ENCODE data around the gene LOXHD1.

LOXHD1 gene

DNA sequence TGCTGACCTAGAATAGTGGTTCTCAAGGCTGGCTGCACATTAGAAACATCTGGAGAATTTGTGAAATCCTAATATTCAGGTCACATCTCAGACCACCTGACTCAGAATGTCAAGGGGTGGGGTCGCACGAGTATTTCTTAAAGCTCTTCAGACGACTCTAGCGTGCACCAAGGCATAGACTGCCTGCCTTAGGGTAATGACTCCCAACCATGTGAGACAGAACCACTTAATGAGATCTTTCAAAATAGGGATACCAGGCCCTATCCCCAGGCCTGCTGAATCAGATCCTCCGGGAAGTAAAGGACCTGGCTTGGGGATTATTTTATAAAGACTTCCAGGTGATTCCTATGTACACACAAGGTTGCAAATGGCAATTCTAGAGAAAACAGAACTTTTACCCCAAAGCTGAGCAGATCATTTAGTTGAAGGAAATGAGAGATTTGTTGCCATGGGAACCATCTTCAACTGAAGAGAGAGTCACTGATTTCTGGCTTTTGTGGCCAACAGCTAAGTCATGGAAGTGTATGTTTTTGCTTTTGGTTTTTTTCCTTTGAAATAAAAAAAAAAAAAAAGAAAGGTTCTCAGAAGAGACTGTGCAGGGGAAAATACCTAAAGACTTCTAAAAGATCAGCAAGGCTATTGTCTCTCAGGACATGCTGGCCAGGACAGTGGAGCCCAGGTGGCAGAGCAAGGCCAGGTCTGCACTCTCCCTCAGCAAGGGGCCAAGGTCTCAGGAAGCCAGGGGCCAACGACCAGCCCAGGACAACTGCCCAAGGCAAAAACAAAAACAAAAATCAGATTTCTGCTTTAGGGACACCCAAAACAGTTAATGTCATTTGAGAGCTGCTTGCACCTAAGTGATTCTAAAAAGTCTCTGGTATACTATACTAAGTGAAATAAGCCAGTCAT is 15.3 kb upstream of the LOXHD1 start:
- no peak for DNase-seq

DNA sequence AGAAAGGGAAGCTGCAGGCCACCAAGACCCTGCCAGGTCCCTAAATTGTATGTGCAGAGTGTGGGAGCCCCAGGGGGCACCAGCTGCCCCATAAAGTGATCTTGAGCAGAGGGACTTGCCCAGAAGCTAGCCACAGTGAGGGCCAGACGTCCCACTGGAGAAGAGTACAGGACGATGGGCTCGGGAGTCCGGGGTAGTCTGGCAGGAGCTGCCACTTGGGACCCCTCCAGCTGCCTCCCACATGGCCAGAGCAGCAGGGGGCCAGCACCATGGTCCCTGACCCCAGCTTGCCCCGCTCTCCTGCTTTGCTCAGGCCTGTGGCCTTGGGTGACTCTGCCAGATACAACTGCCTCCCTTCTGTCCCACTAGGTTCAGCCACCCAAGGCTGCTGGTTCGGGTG is 11.7 kb upstream of the LOXHD1 start:
- no peak for DNase-seq

- no peak for DNase-seq
Measured at GRCh38 chr18:46668135-46668534, 11.1 kb upstream of the LOXHD1 start.

- DNase-seq: no peak
Measured at GRCh38 chr18:46663539-46663938, 6.5 kb upstream of the LOXHD1 start.

DNA sequence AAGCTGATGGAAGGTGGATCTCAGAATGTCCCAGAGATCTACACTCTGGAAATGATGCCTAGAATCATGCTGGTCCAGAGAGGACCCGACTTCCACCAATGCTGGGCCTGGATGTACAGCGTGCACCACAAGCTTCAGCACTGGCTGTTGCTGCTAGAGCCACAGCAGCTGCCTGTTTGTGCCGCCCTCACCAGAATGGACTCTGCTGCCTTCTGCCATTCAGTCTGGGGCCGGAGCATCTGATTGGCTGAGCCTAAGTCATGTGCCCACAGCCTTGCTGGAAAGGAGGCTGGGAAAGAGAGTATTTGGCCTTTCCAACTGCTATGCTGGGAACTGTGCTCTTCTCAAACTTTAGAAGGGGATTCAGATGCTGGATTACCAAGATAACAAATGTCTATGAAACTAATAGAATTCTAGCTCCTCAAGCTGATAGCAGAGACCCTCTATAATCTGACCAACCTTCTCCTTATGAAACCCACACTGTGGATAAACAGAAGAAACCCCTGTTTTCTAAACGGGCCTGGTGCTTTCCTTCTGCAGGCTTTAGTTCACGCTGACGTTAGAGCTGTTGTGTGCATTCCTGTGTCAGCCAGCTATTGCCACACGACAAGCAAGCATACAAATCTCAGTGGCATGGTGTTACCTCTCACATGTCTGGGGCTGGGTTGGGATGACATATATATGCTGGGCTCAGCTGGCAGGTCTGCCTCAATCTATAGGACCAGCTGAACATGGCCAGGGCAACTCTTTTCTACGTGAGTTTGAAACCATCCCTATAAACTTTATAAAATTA is 4.1 kb upstream of the LOXHD1 start:
- DNase-seq: no peak

DNA sequence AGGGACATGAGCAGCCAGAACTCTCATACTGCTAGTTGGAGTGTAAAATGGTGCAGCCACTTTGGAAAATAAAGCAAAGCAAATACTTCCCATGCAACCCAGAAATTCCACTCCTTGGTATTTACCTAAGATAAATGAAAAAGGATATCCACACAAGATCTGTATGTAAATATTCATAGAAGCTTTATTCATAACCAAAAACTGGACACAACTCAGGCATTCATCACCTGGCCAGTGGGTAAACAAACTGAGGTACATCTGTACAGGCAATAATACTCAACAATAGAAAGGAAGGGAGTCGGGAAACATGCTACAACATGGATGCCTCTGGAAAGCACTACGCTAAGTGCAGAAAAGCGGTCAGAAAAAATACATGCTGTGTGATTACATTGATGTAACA is 2.5 kb upstream of the LOXHD1 start:
- DNase-seq: no peak

GRCh38 chr18:46656326-46657114 is 500 bp downstream of the LOXHD1 start:
- DNase-seq: no peak

GRCh38 chr18:46652372-46652771 is 4.6 kb downstream of the LOXHD1 start:
- DNase-seq: no peak

GRCh38 chr18:46650681-46651080 is 6.3 kb downstream of the LOXHD1 start:
- DNase-seq: peak; percentile 42

DNA sequence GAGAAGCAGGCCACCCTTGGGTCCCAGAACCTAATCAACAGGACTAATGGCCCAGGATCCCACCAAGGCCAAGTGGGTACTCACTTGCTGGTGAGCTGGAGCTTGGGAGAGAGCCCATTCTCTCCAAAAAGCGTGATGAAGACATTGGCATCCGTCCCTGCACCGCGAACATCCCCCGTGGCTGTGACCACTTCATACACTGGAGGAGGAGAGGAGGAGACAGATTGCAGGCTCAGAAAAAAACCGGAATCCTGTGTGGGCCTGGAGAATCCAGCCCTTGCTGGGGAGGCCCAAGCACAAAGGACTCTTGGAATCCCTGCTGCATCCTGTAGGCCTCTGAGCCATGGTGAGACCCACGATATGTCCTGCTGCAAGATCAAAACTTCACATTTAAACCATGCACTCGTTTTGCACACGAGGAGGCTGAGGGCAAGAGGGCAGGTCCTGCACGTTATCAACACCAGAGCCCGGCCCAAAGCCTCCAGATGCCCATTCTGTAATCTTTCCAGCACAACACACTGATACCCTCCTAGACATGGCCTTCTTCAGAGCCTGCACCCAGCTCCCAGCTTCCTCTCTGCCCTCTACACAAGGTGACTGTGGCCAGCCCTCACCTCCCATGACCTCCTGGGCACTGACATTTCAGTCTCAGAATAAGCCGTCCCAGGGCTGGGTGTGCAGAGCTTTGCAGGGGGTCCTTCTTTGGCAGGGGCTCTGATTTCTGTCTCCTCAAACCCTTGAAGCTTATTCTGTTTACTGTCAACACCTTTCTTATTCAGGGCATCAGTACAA is 7.8 kb downstream of the LOXHD1 start:
- no peak for DNase-seq

DNA sequence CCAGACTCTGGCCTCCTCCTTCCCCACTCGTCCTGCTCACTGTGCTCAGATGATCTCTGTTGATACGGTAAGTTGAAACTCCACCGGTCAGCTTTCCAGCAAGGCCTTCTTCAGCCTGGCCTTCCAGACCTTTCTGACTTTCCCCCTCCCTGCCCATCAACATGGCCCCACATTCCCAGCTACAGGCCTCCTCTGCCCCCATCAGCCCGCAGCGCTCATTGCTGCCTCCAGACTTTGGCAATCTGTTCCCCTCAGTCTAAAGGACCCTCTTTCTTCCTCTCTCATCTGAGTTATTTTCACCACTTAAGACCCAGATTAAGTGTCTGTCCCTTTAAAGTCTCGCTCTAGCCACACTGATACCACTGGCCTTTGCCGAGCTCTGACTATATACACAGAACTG is 10.6 kb downstream of the LOXHD1 start:
- DNase-seq: no peak

- DNase-seq: no peak
Measured at GRCh38 chr18:46642561-46642960, 14.5 kb downstream of the LOXHD1 start.

DNA sequence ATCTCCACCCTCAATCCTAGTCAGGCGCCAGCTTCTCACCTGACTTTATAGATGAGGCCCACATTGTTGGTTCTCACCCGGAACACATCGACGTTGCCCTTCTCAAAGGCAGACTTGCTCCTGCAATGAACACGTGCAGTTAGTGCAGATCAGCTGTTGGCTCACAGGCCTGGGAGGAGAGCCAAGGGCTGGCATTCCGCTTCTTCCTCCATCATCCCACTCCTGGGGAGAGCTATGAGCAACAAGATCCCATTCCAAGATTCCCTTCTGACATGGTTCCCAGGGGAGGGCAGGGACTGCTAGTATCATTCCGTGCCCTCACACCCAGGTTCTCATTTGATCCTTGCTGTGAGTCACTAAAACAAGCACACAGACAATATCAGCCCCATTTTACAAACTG is 15.1 kb downstream of the LOXHD1 start:
- no peak for DNase-seq

DNA sequence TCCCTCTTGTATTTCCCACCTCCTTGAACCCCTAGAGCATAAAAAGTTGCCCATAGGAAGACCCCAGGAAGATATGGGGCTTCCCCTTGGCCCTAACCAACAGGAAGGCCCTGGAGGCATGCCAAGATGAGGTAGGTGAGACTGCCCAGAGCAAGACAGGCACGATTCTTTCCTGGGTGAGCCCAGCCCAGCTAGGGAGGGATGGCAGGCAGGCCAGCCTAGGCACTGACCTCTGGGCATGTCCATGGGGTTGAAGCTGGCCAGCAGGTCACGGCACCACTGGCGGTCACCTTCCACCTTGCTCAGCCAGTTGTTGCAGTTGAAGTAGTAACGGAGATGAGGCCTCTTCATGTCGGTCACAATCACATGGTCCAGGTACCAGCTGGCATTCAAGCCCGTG is 17.6 kb downstream of the LOXHD1 start:
- no peak for DNase-seq

GRCh38 chr18:46636040-46636630 is 20.9 kb downstream of the LOXHD1 start:
- no peak for DNase-seq

DNA sequence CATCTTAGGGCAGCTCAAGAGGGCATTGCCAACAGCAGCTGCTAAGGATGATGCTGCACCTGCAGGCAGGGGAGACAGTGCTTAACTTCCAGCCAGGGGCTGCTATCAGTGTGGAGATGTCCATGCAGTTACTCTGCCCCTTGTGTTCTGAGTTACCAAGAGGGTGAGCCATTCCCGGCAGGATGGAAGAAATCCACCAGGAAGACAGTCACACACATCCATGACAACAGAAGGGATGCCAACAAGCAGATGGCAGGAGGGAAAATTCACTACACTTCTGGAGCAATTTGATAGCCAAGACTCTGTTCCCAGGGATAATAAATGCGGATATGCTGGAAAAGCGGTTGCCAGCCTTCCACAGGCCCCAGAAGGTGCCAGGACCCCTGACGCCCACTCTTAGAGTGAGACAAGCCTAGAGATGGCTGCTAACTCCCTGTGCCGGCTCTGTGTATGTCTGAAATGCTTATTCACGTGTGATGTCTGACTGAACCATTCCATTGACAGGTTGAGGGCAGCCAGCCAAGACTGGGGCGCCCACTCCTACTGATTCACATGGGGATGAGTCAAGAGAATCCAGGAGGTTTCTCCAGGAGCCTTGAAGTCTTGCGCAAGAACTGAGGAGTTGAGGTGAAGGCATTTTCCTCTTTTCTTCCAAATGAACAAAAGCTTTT is 24.5 kb downstream of the LOXHD1 start:
- no peak for DNase-seq

DNA sequence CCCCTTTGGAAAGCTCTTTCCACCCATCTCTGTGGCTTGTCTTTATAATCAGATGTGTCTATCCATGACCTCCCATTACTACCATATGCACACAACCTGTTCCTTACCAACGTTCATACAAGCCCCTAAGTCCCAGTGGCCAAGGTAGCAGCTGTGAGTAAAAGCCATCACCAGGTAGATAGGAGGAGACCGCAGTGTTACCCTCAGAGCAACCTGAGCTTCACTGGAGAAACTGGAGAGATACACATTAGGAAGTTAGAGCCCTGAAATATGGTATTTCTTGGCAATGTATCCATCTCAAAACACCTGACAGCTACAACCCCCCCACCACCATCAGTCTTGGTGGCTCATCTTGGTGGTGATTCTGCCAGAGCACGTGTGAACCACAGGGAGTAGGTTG is 26.0 kb downstream of the LOXHD1 start:
- no peak for DNase-seq

DNA sequence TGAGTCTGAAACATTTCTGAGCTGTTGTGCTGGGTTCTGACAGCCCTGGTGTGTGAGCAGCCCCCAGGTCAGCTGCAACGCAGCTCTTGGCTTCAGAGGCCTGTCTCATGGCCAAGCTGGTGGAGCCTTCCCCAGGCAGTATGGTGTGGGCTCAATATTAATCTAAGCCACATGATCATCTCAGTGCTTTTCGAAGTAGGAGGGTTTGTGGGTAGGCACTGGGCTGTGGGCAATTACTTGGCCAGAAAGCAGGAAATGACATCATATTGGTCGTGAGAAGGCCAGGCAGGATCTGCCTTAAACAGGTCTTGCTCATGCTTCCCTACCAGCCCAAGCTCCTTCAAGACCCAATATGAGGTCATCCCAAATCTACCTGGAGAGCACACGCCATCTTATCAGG is 26.9 kb downstream of the LOXHD1 start:
- no peak for DNase-seq

GRCh38 chr18:46629361-46629760 is 27.7 kb downstream of the LOXHD1 start:
- no peak for DNase-seq

- no peak for DNase-seq
Measured at GRCh38 chr18:46628206-46628605, 28.8 kb downstream of the LOXHD1 start.

DNA sequence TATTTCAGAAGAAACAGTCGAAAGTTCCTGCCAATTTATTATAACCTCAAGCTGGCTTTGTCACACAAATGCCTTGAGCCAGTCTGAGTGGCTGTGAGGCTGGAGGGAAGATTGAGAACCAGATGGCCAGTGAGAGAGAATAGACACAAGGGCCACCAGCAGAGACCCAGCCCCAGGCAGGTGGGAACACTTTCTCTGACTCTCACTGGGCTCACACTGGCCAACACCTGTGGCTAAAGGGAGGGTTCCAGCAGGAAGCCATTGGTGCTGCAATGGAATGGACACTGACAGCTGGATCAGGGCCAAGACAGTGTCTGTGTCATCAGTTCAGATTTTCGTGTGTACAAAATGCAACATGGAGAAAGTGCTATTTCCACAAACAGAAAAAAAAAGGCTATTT is 29.9 kb downstream of the LOXHD1 start:
- DNase-seq: no peak

- DNase-seq: no peak
Measured at GRCh38 chr18:46625069-46625468, 32.0 kb downstream of the LOXHD1 start.
